DND-41 (cell line): ENCODE results near the gene NEU2.

ENCODE experiments used
- EZH2 ChIP-seq: IDR thresholded peaks from 3 replicates; pipeline ENCODE4 v1.6.1; 2012; ENCODE audit warnings: borderline replicate concordance, low read depth, mild to moderate bottlenecking, moderate library complexity, low read length, inconsistent platforms; ENCODE audit not compliant: severe bottlenecking
- TF ChIP-seq, protein P1 (sequence below): IDR thresholded peaks from 2 replicates; pipeline ENCODE4 v1.5.1; 2012; ENCODE audit warnings: borderline replicate concordance, low read length, moderate library complexity, mild to moderate bottlenecking; ENCODE audit not compliant: poor library complexity, severe bottlenecking; ENCODE audit errors: extremely low read depth

DNA sequence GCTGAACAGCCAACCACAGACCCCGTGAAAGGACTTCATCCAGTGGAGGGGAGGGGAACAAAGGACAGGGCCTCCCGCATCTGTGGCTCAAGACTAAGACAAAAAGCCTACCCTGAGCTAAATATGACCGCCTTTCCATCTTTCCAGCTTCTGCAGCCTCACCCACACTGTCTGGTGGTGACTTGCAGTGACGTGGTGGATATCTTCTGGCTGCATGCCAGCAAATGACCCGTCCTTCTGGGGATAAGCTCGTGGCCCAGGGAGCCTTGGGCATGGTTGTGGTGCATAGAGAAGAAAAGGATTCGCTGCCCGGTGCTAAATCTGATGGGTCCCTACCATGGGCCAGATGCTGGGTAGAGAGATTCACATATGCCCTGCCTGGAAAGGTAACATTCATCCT is 10.7 kb upstream of the NEU2 start:
- TF ChIP-seq, protein P1, sequence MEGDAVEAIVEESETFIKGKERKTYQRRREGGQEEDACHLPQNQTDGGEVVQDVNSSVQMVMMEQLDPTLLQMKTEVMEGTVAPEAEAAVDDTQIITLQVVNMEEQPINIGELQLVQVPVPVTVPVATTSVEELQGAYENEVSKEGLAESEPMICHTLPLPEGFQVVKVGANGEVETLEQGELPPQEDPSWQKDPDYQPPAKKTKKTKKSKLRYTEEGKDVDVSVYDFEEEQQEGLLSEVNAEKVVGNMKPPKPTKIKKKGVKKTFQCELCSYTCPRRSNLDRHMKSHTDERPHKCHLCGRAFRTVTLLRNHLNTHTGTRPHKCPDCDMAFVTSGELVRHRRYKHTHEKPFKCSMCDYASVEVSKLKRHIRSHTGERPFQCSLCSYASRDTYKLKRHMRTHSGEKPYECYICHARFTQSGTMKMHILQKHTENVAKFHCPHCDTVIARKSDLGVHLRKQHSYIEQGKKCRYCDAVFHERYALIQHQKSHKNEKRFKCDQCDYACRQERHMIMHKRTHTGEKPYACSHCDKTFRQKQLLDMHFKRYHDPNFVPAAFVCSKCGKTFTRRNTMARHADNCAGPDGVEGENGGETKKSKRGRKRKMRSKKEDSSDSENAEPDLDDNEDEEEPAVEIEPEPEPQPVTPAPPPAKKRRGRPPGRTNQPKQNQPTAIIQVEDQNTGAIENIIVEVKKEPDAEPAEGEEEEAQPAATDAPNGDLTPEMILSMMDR, result no peak
- no peak for TF ChIP-seq EZH2
